SU-DHL-6 (cell line): Measurements from ENCODE around the gene NXPE1.

Source experiments
- H2AFZ ChIP-seq: fragments of 200-600 bp; sonication (generic); 2 replicates; pipeline ENCODE4 v1.6.1; 2014; ENCODE audit warnings: low read depth, mild to moderate bottlenecking, moderate library complexity, mixed read lengths, antibody characterized with exemption, low read length; ENCODE audit not compliant: severe bottlenecking
- H3F3A ChIP-seq: fragments of 200-600 bp; shearing (Covaris generic); 2 replicates; pipeline ENCODE4 v1.6.0; 2016; ENCODE audit warnings: antibody characterized with exemption, mild to moderate bottlenecking; ENCODE audit not compliant: insufficient read depth
- H3K27ac ChIP-seq: fragments of 200-600 bp; sonication (generic); 2 replicates; pipeline ENCODE4 v1.5.1; 2016; ENCODE audit warnings: low read depth, mild to moderate bottlenecking, low read length, moderate library complexity, mixed read lengths
- H3K27me3 ChIP-seq: fragments of 200-600 bp; sonication (generic), shearing (Covaris generic); 2 replicates; pipeline ENCODE4 v1.6.0; 2014; ENCODE audit warnings: mild to moderate bottlenecking, low read length
- H3K36me3 ChIP-seq: fragments of 200-600 bp; sonication (generic); 2 replicates; pipeline ENCODE4 v1.6.1; 2014; ENCODE audit warnings: mild to moderate bottlenecking, low read length, mixed read lengths
- H3K4me2 ChIP-seq: fragments of 300-600, 200-600 bp; shearing (Covaris generic), sonication (generic); 2 replicates; pipeline ENCODE4 v1.6.0; 2014; ENCODE audit warnings: low read length, low read depth, mild to moderate bottlenecking; ENCODE audit not compliant: poor library complexity, severe bottlenecking
- H3K4me3 ChIP-seq: fragments of 200-600 bp; sonication (generic); 2 replicates; pipeline ENCODE4 v1.5.1; 2014; ENCODE audit warnings: antibody characterized with exemption, low read length, mild to moderate bottlenecking, mixed read lengths; ENCODE audit not compliant: insufficient read depth, poor library complexity, severe bottlenecking
- H3K79me2 ChIP-seq: fragments of 200-600 bp; sonication (generic); 2 replicates; pipeline ENCODE4 v1.6.1; 2014; ENCODE audit warnings: mild to moderate bottlenecking, low read length, moderate library complexity; ENCODE audit not compliant: insufficient read depth
- H3K9ac ChIP-seq: fragments of 200-600 bp; sonication (generic); 2 replicates; pipeline ENCODE4 v1.7.0; 2014; ENCODE audit warnings: mild to moderate bottlenecking, low read length
- H3K9me2 ChIP-seq: fragments of 200-600 bp; sonication (generic); replicated peaks from 2 replicates; pipeline ENCODE4 v1.6.1; 2014; ENCODE audit warnings: low read length; ENCODE audit not compliant: insufficient read depth
- H3K9me3 ChIP-seq: fragments of 200-600 bp; sonication (generic); 2 replicates; pipeline ENCODE4 v1.6.1; 2014; ENCODE audit warnings: low read length, mixed read lengths; ENCODE audit not compliant: insufficient read depth
- H4K20me1 ChIP-seq: fragments of 200-600 bp; sonication (generic); 2 replicates; pipeline ENCODE4 v1.6.1; 2014; ENCODE audit warnings: low read depth, mild to moderate bottlenecking, antibody characterized with exemption, low read length, moderate library complexity, mixed read lengths
- CTCF ChIP-seq: fragments of 200-600 bp; sonication (generic); IDR thresholded peaks from one replicate; pipeline ENCODE4 v1.5.1; 2017; ENCODE audit warnings: antibody characterized with exemption, mild to moderate bottlenecking, low read length, moderate library complexity; ENCODE audit not compliant: insufficient read depth, poor library complexity, severe bottlenecking
- EZH2phosphoT487 ChIP-seq: fragments of 200-600 bp; sonication (generic), shearing (Covaris generic); conservative IDR thresholded peaks from 2 replicates; pipeline ENCODE4 v1.6.1; 2018; ENCODE audit warnings: mild to moderate bottlenecking, antibody characterized with exemption, low read length, moderate library complexity, mixed read lengths

Gene NXPE1

GRCh38 chr11:114511538-114511937, 48.1 kb downstream of the NXPE1 start:
- no peaks in the 10 kb centered on the region for H3K79me2 ChIP-seq
- no peaks in the 10 kb centered on the region for H3K27me3 ChIP-seq
- H2AFZ ChIP-seq, result no peak overlapping the region
- H3K4me2 ChIP-seq, result no peak overlapping the region
- no peak overlapping the region for H3K4me3 ChIP-seq
- H4K20me1 ChIP-seq, result no peaks in the 10 kb centered on the region
- no peak overlapping the region for H3K27ac ChIP-seq
- no peak overlapping the region for H3K9ac ChIP-seq
- no peaks in the 10 kb centered on the region for H3K9me3 ChIP-seq
- TF ChIP-seq CTCF (no peak), EZH2phosphoT487 (no peak)
- no peaks in the 10 kb centered on the region for H3K36me3 ChIP-seq
- no peaks in the 10 kb centered on the region for H3F3A ChIP-seq
- no peaks in the 10 kb centered on the region for H3K9me2 ChIP-seq

DNA sequence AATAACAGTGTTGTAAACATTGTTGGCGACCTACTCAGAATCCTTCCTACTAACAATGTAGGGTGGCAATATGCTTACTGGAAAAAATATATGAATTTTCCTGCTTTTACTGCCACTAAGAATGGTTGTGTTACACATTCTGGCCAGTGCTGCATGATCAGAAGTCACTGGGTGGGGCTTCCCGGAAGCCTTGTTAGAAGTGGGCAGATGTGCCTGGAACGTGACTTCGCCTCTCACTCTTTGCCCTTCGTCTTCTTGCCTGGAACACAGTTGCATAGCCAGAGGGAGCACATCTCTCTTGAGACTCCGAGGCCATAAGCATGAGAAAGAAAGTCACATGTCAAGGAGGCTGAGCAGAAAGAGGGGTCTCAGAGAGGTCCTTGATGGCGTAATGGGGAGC, 48.6 kb downstream of the NXPE1 start:
- Histone ChIP-seq H3K27ac (no peak overlapping the region), H3K79me2 (no peaks in the 10 kb centered on the region), H3K36me3 (no peaks in the 10 kb centered on the region), H3K9ac (no peak overlapping the region), H3F3A (no peaks in the 10 kb centered on the region), H3K27me3 (no peaks in the 10 kb centered on the region), H3K4me3 (no peak overlapping the region), H3K9me2 (no peaks in the 10 kb centered on the region), H3K9me3 (no peaks in the 10 kb centered on the region), H4K20me1 (no peaks in the 10 kb centered on the region), H2AFZ (no peak overlapping the region), H3K4me2 (no peak overlapping the region)
- TF ChIP-seq EZH2phosphoT487 (no peak), CTCF (no peak)

DNA sequence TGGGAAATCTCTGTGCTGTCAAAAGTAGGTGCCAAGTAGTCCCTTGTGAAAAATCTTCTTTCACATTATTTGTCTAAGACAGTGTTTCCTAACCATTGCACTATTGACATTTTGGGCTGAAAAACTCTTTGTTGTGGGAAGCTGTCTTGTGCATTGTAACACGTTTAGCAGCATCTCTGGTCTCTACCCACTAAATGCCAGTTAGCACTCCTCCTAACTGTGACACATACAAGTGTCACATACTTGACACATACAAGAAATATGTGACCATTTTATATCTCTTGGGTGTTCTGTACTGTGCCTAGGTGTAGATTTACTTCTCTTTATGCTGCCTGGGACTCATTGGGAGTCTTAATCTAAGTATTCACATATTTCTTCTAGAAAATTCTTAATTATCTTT, 57.8 kb downstream of the NXPE1 start:
- H3K36me3 ChIP-seq, result no peaks in the 10 kb centered on the region
- no peak overlapping the region for H3K4me3 ChIP-seq
- no peaks in the 10 kb centered on the region for H4K20me1 ChIP-seq
- no peaks in the 10 kb centered on the region for H3K9me3 ChIP-seq
- no peaks in the 10 kb centered on the region for H3F3A ChIP-seq
- no peaks in the 10 kb centered on the region; the same call in 1 of the 2 replicates for H3K9me2 ChIP-seq
- H3K4me2 ChIP-seq, result no peak overlapping the region
- no peak overlapping the region for H3K9ac ChIP-seq
- no peak overlapping the region for H2AFZ ChIP-seq
- H3K79me2 ChIP-seq, result no peaks in the 10 kb centered on the region
- no peaks in the 10 kb centered on the region for H3K27me3 ChIP-seq
- no peak for TF ChIP-seq CTCF
- no peak for TF ChIP-seq EZH2phosphoT487
- H3K27ac ChIP-seq, result no peak overlapping the region
